Gastroesophageal sphincter (tissue), 4 donors: ENCODE measurements around the gene MBOAT1. TPM values are rescaled to one million over a fixed set of nuclear protein-coding genes. Genes with fewer than 3 reads are reported as not detected.
A peak's percentile ranks its signal among the peaks of the same experiment; 100 is the strongest.

ENCODE experiments used
- ATAC-seq: fragments of 150-250 bp; one replicate; pipeline ENCODE4 v1.9.1; 2016; ENCODE audit warnings: mild to moderate bottlenecking, moderate library complexity
- H3K27ac ChIP-seq, 4 donors: fragments of 200-600 bp; sonication (generic) in 3 of 4; 1 replicate in 3 of 4; 2 replicates in 1 of 4; pipeline ENCODE4 v1.5.1; 2016 to 2019
- H3K27me3 ChIP-seq: fragments of 200-600 bp; sonication (generic); one replicate; pipeline ENCODE4 v1.5.1; 2019
- H3K36me3 ChIP-seq, 2 donors: fragments of 200-600 bp; sonication (generic); one replicate each; pipeline ENCODE4 v1.5.1; 2019; ENCODE audit warnings: control low read depth in 1 of 2
- H3K4me1 ChIP-seq, 3 donors: fragments of 200-600 bp; sonication (generic); 1 replicate in 2 of 3; 2 replicates in 1 of 3; pipeline ENCODE4 v1.5.1; 2016 to 2019; ENCODE audit warnings: control low read depth in 2 of 3
- H3K4me3 ChIP-seq, 2 donors: fragments of 200-600 bp; sonication (generic); one replicate each; pipeline ENCODE4 v1.5.1; 2019; ENCODE audit warnings: mild to moderate bottlenecking in 1 of 2, moderate library complexity in 1 of 2
- H3K9me3 ChIP-seq, 3 donors: fragments of 200-600 bp; sonication (generic); one replicate each; pipeline ENCODE4 v1.5.1; 2017 to 2019; ENCODE audit warnings: control low read depth in 2 of 3
- CTCF ChIP-seq, 4 experiments: fragments of 200-600 bp in 2 of 4; fragments of 450-650 bp in 2 of 4; sonication (generic) in 1 of 4; IDR thresholded peaks; one replicate each; pipeline ENCODE4 v1.5.1; 2017 to 2019; ENCODE audit warnings: antibody characterized with exemption in 4 of 4, mild to moderate bottlenecking in 2 of 4, moderate library complexity in 2 of 4
- EP300 ChIP-seq: sonication (generic); formaldehyde crosslinking; IDR thresholded peaks from one replicate; pipeline ENCODE4 v1.6.1; 2017; ENCODE audit warnings: antibody characterized with exemption, mild to moderate bottlenecking
- POLR2A ChIP-seq, 2 donors: fragments of 450-650 bp; IDR thresholded peaks; one replicate each; pipeline ENCODE4 v1.6.1; 2017; ENCODE audit warnings: antibody characterized with exemption in 2 of 2, mild to moderate bottlenecking in 2 of 2, moderate library complexity in 1 of 2
- POLR2AphosphoS5 ChIP-seq: sonication (generic); formaldehyde crosslinking; IDR thresholded peaks from one replicate; pipeline ENCODE4 v1.6.1; 2017; ENCODE audit warnings: antibody characterized with exemption
- WGBS, 2 donors: methylation state at CpG; one replicate each; pipeline ENCODE4 v1.1.5; 2018; ENCODE audit warnings: low coverage in 1 of 2; 5-methylcytosine and 5-hydroxymethylcytosine counted together
- total RNA-seq, 4 donors: library from RNA; depleted of rRNA; stranded (reverse); fragments of >200 nt; gene quantifications; one replicate each; pipeline ENCODE4 v1.1.0, GENCODE V29; 2016

The MBOAT1 gene
- total RNA-seq, 4 donors from 2014 or later: 2.6 to 11.8 (median 4.4) TPM

- H3K27ac ChIP-seq: no peak overlapping the region
- H3K4me1 ChIP-seq: peaks cover 0 to 15% (median 0%) of the 10 kb centered on the region in 3 donors
- no peak overlapping the region for H3K4me3 ChIP-seq
- TF ChIP-seq EP300: no peak
- no peak for TF ChIP-seq POLR2AphosphoS5
- no peak for TF ChIP-seq POLR2A (IDR thresholded peaks at IDR 0.05)
- TF ChIP-seq CTCF (IDR thresholded peaks at IDR 0.05): no peak
- H3K36me3 ChIP-seq: no peaks in the 10 kb centered on the region
- H3K9me3 ChIP-seq: no peaks in the 10 kb centered on the region
- no peaks in the 10 kb centered on the region for H3K27me3 ChIP-seq
- no peak for ATAC-seq
Observed at GRCh38 chr6:20188630-20189075, 23.6 kb downstream of the MBOAT1 start.

- H3K27me3 ChIP-seq: no peaks in the 10 kb centered on the region
- H3K4me1 ChIP-seq: peaks cover 0 to 29% (median 0%) of the 10 kb centered on the region in 3 donors
- no peak overlapping the region for H3K4me3 ChIP-seq
- no peaks in the 10 kb centered on the region for H3K9me3 ChIP-seq
- peak overlapping the region in 3 of 4 donors; percentile 2 to 48 (median 42) for H3K27ac ChIP-seq
- no peaks in the 10 kb centered on the region for H3K36me3 ChIP-seq
- TF ChIP-seq POLR2A (IDR thresholded peaks at IDR 0.05) (no peak), EP300 (no peak), POLR2AphosphoS5 (no peak), CTCF (IDR thresholded peaks at IDR 0.05) (no peak)
- 41 to 46% methylated on average over 3 of the region's 5 CpGs for WGBS, 2 donors
- ATAC-seq: no peak
Observed at GRCh38 chr6:20186981-20187380, 25.3 kb downstream of the MBOAT1 start.

GRCh38 chr6:20183706-20184105, 28.6 kb downstream of the MBOAT1 start:
- Histone ChIP-seq H3K27me3 (no peaks in the 10 kb centered on the region), H3K36me3 (no peaks in the 10 kb centered on the region), H3K4me1 (peaks cover 0 to 36% (median 0%) of the 10 kb centered on the region in 3 donors), H3K27ac (peak overlapping the region in 2 of 4 donors; percentile 44 to 47), H3K9me3 (no peaks in the 10 kb centered on the region), H3K4me3 (no peak overlapping the region)
- 85 to 87% methylated on average over 3 of the region's 3 CpGs for WGBS, 2 donors
- no peak for TF ChIP-seq POLR2AphosphoS5
- TF ChIP-seq EP300: no peak
- TF ChIP-seq CTCF (IDR thresholded peaks at IDR 0.05): no peak
- TF ChIP-seq POLR2A (IDR thresholded peaks at IDR 0.05): no peak
- no peak for ATAC-seq

- H3K4me3 ChIP-seq: no peak overlapping the region
- whole genome bisulfite sequencing, 2 donors: 67 to 100% methylated on average over 1 to 2 of the region's 2 CpGs
- H3K27ac ChIP-seq: peak overlapping the region in 2 of 4 donors; percentile 44 to 47
- H3K36me3 ChIP-seq: no peaks in the 10 kb centered on the region
- no peak for TF ChIP-seq EP300
- TF ChIP-seq CTCF (IDR thresholded peaks at IDR 0.05): no peak
- TF ChIP-seq POLR2AphosphoS5: no peak
- no peak for TF ChIP-seq POLR2A (IDR thresholded peaks at IDR 0.05)
- no peaks in the 10 kb centered on the region for H3K9me3 ChIP-seq
- peaks cover 0 to 36% (median 0%) of the 10 kb centered on the region in 3 donors for H3K4me1 ChIP-seq
- ATAC-seq: peak; percentile 62
- H3K27me3 ChIP-seq: no peaks in the 10 kb centered on the region
Observed at GRCh38 chr6:20182926-20183521, 29.2 kb downstream of the MBOAT1 start.

- WGBS, 2 donors: 100% methylated on average over 1 of the region's 2 CpGs; no CpG with 5 or more reads in 1 of the 2 donors
- Histone ChIP-seq H3K27ac (no peak overlapping the region), H3K4me1 (peaks cover 0 to 33% (median 0%) of the 10 kb centered on the region in 3 donors), H3K4me3 (no peak overlapping the region), H3K36me3 (no peaks in the 10 kb centered on the region), H3K27me3 (no peaks in the 10 kb centered on the region), H3K9me3 (no peaks in the 10 kb centered on the region)
- TF ChIP-seq POLR2AphosphoS5 (no peak), POLR2A (IDR thresholded peaks at IDR 0.05) (no peak), CTCF (IDR thresholded peaks at IDR 0.05) (no peak), EP300 (no peak)
- no peak for ATAC-seq
Observed at GRCh38 chr6:20182069-20182468, 30.2 kb downstream of the MBOAT1 start.
